Gastrocnemius medialis (tissue), 4 donors: ENCODE data around the gene RAD51B.

ENCODE experiments used
- CTCF ChIP-seq, 5 experiments: fragments of 450-650 bp in 3 of 5; fragments of 200-600 bp in 2 of 5; sonication (generic) in 2 of 5; IDR thresholded peaks in 4 of 5; conservative IDR thresholded peaks in 1 of 5; 1 replicate in 4 of 5; 2 replicates in 1 of 5; pipeline ENCODE4 v1.5.1; 2016 to 2019; ENCODE audit warnings: antibody characterized with exemption in 5 of 5, mild to moderate bottlenecking in 3 of 5, moderate library complexity in 3 of 5
- POLR2A ChIP-seq, 2 donors: fragments of 450-650 bp; IDR thresholded peaks; one replicate each; pipeline ENCODE4 v1.6.1; 2017; ENCODE audit warnings: antibody characterized with exemption in 2 of 2, mild to moderate bottlenecking in 2 of 2, moderate library complexity in 2 of 2

DNA sequence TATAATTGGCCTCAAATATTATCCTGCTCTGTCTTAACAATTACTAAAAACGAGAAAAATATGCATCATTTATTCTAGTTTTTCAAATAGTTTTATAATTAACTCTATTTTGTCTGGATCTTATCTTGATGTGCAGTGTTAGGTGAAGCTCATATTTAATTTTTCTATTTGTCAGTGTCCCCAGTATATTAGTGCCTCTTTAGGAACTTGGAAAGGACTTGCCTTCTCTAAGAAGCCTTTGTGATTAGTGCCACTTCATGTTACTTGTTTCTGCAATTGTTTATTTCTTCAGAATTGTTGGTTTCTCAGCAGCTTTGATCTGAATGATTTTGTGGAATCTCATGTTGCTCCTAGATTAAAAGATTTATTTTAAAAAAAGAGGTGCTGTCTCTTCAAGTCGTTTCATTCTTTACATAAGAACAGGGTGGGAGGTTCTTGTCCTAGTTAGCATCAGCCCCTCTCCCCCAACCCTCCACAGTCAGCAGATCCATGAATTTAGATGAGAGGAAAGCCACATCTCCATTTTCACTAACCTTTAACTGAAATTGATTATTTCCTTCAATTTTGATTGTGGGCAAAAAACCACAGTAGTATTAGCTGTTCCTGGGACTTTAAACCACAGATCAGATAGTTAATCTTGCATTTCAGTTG, 434.4 kb downstream of the RAD51B start:
- TF ChIP-seq CTCF (IDR thresholded peaks at IDR 0.05 in 4 of 5, conservative IDR thresholded peaks at IDR 0.05 in 1 of 5) (no peak), POLR2A (IDR thresholded peaks at IDR 0.05) (no peak)
